Gastroesophageal sphincter (tissue), 4 donors: ENCODE data around the gene AIRE. TPM values are rescaled to one million over a fixed set of nuclear protein-coding genes. Genes with fewer than 3 reads are reported as not detected.
A peak's percentile ranks its signal among the peaks of the same experiment; 100 is the strongest.

Source experiments
- ATAC-seq: fragments of 150-250 bp; one replicate; pipeline ENCODE4 v1.9.1; 2016; ENCODE audit warnings: mild to moderate bottlenecking, moderate library complexity
- H3K27ac ChIP-seq, 4 donors: fragments of 200-600 bp; sonication (generic) in 3 of 4; 1 replicate in 3 of 4; 2 replicates in 1 of 4; pipeline ENCODE4 v1.5.1; 2016 to 2019
- H3K27me3 ChIP-seq: fragments of 200-600 bp; sonication (generic); one replicate; pipeline ENCODE4 v1.5.1; 2019
- H3K36me3 ChIP-seq, 2 donors: fragments of 200-600 bp; sonication (generic); one replicate each; pipeline ENCODE4 v1.5.1; 2019; ENCODE audit warnings: control low read depth in 1 of 2
- H3K4me1 ChIP-seq, 3 donors: fragments of 200-600 bp; sonication (generic); 1 replicate in 2 of 3; 2 replicates in 1 of 3; pipeline ENCODE4 v1.5.1; 2016 to 2019; ENCODE audit warnings: control low read depth in 2 of 3
- H3K4me3 ChIP-seq, 2 donors: fragments of 200-600 bp; sonication (generic); one replicate each; pipeline ENCODE4 v1.5.1; 2019; ENCODE audit warnings: mild to moderate bottlenecking in 1 of 2, moderate library complexity in 1 of 2
- H3K9me3 ChIP-seq, 3 donors: fragments of 200-600 bp; sonication (generic); one replicate each; pipeline ENCODE4 v1.5.1; 2017 to 2019; ENCODE audit warnings: control low read depth in 2 of 3
- CTCF ChIP-seq, 4 experiments: fragments of 200-600 bp in 2 of 4; fragments of 450-650 bp in 2 of 4; sonication (generic) in 1 of 4; IDR thresholded peaks; one replicate each; pipeline ENCODE4 v1.5.1; 2017 to 2019; ENCODE audit warnings: antibody characterized with exemption in 4 of 4, mild to moderate bottlenecking in 2 of 4, moderate library complexity in 2 of 4
- EP300 ChIP-seq: sonication (generic); formaldehyde crosslinking; IDR thresholded peaks from one replicate; pipeline ENCODE4 v1.6.1; 2017; ENCODE audit warnings: antibody characterized with exemption, mild to moderate bottlenecking
- POLR2A ChIP-seq, 2 donors: fragments of 450-650 bp; IDR thresholded peaks; one replicate each; pipeline ENCODE4 v1.6.1; 2017; ENCODE audit warnings: antibody characterized with exemption in 2 of 2, mild to moderate bottlenecking in 2 of 2, moderate library complexity in 1 of 2
- POLR2AphosphoS5 ChIP-seq: sonication (generic); formaldehyde crosslinking; IDR thresholded peaks from one replicate; pipeline ENCODE4 v1.6.1; 2017; ENCODE audit warnings: antibody characterized with exemption
- WGBS, 2 donors: methylation state at CpG; one replicate each; pipeline ENCODE4 v1.1.5; 2018; ENCODE audit warnings: low coverage in 1 of 2; 5-methylcytosine and 5-hydroxymethylcytosine counted together
- total RNA-seq, 4 donors: library from RNA; depleted of rRNA; stranded (reverse); fragments of >200 nt; gene quantifications; one replicate each; pipeline ENCODE4 v1.1.0, GENCODE V29; 2016

Gene AIRE
- total RNA-seq, 4 donors from 2014 or later: not detected

DNA sequence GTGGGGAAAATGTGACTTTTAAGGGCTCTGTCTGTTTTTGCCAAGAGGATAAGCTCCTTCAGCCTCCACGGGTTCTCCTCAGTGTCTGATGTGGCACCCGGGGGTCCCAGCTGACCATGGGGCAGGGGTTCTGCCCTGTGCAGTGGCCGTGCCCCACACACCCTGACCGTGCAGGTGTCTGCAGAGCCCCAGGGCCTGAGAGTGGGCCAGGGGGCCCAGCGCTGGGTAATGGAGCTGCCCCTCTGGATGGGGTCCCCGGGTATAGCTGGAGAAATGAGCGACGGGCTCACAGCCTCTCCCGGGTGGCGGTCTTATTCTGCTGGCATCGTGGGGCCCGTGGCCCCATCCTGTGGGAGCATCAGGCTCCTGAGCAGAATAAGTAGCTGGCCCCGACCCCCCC lies 11.2 kb downstream of the AIRE start:
- ATAC-seq: no peak
- no peaks in the 10 kb centered on the region for H3K36me3 ChIP-seq
- WGBS, 2 donors: no CpG with 5 or more reads among the region's 13 CpGs
- H3K27ac ChIP-seq: no peak overlapping the region
- peaks cover 0 to 55% (median 20%) of the 10 kb centered on the region in 3 donors for H3K4me1 ChIP-seq
- H3K27me3 ChIP-seq: peaks cover 51% of the 10 kb centered on the region
- TF ChIP-seq POLR2A (IDR thresholded peaks at IDR 0.05): no peak
- TF ChIP-seq POLR2AphosphoS5: no peak
- TF ChIP-seq EP300: no peak
- no peak for TF ChIP-seq CTCF (IDR thresholded peaks at IDR 0.05)
- no peaks in the 10 kb centered on the region for H3K9me3 ChIP-seq
- H3K4me3 ChIP-seq: no peak overlapping the region

GRCh38 chr21:44297525-44298290 lies 12.0 kb downstream of the AIRE start:
- WGBS, 2 donors: 25 to 36% methylated on average over 5 to 13 of the region's 22 CpGs
- no peaks in the 10 kb centered on the region for H3K9me3 ChIP-seq
- H3K27me3 ChIP-seq: peaks cover 47% of the 10 kb centered on the region
- no peaks in the 10 kb centered on the region for H3K36me3 ChIP-seq
- H3K4me1 ChIP-seq: peaks cover 0 to 62% (median 25%) of the 10 kb centered on the region in 3 donors
- H3K27ac ChIP-seq: no peak overlapping the region
- H3K4me3 ChIP-seq: no peak overlapping the region
- ATAC-seq: peak; percentile 58
- TF ChIP-seq POLR2A (IDR thresholded peaks at IDR 0.05) (no peak), CTCF (IDR thresholded peaks at IDR 0.05) (peak in 3 of 4 experiments; percentile 74 to 83 (median 79))

DNA sequence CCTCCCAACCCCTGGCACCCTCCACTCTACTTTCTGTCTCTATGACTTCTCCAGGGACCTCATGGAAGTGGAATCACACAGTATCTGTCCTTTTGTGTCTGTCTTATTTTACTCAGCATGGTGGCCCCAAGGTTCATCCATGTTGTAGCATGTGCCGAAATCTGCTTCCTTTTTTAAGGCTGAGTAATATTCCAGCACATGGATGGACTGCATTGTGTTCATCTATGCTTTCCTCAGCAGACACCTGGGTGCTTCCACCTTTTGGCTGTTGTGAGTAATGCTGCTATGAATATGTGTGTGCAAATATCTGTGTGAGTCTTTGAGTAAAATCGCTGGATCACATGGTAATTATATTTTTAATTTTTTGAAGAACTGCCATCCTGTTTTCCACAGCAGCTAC lies 12.6 kb downstream of the AIRE start:
- Histone ChIP-seq H3K4me1 (peaks cover 0 to 68% (median 25%) of the 10 kb centered on the region in 3 donors), H3K27me3 (peaks cover 41% of the 10 kb centered on the region), H3K4me3 (no peak overlapping the region), H3K36me3 (no peaks in the 10 kb centered on the region), H3K27ac (no peak overlapping the region), H3K9me3 (no peaks in the 10 kb centered on the region)
- ATAC-seq: no peak
- TF ChIP-seq POLR2A (IDR thresholded peaks at IDR 0.05) (no peak), EP300 (no peak), CTCF (IDR thresholded peaks at IDR 0.05) (no peak), POLR2AphosphoS5 (no peak)
- WGBS, 2 donors: 83 to 94% methylated on average over 2 of the region's 2 CpGs

DNA sequence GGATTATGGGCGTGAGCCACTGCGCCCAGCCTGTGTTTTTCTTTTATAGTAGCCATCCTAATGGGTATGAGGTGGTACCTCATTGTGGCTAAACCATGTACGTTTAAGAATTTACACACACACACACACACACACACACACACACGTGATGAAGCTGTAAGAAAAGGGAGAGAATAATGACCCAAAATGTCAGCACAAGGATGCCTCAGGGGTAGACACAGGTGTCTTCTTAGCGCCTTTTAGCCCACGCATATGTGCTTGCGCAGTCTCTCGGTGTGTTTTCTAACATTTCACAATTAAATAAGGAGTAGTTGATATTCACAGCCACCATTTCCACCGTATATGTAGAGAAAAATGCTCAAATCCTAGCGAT lies 13.4 kb downstream of the AIRE start:
- no peak for ATAC-seq
- Histone ChIP-seq H3K9me3 (no peaks in the 10 kb centered on the region), H3K4me1 (peaks cover 0 to 76% (median 25%) of the 10 kb centered on the region in 3 donors), H3K4me3 (peak overlapping the region; percentile 73 to 94), H3K27me3 (peaks cover 33% of the 10 kb centered on the region), H3K36me3 (no peaks in the 10 kb centered on the region), H3K27ac (peak overlapping the region; percentile 74 to 97 (median 92))
- 6 to 27% methylated on average over 5 to 7 of the region's 10 CpGs for WGBS, 2 donors
- no peak for TF ChIP-seq POLR2A (IDR thresholded peaks at IDR 0.05)
- TF ChIP-seq POLR2AphosphoS5: no peak
- no peak for TF ChIP-seq CTCF (IDR thresholded peaks at IDR 0.05)
- TF ChIP-seq EP300: no peak
